Measurements from ENCODE around the gene GNAT3. TPM values are rescaled to one million over a fixed set of nuclear protein-coding genes. Genes with fewer than 3 reads are reported as not detected.

GNAT3 gene
- total RNA-seq, 2 experiments from 2014 or later = not detected

DNA sequence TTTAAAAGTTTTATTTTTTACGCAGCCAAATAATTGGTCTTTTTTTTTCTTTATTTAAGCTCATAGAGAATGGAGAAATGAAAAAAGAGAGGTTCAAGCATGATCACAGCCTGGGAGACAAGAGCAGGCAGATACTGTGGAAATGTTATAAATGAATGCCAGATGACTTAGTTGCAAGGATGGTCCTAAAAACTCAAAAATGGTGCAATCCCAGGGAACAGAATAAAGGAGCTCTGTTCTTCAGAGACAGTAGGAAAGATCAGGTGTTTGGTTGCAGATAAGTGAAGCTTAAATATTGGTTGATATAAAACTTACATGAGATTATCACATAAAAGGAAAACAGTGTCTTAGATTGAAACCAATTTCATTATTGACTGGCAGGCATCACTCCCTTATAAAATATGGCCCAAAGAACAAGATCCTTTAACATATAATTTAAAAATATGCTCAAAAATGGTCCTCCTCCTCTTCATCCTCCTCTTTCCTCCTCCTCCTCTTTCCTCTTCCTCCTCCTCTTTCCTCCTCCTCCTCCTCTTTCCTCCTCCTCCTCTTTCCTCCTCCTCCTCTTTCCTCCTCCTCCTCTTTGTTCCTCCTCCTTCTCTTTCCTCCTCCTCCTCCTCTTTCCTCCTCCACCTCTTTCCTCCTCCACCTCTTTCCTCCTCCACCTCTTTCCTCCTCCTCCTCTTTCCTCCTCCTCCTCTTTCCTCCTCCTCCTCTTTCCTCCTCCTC is 18.6 kb downstream of the GNAT3 start:
- ChIA-PET POLR2A (no interaction called here), CTCF (no interaction called here)
- no peak for DNase-seq
- no peaks in the 10 kb centered on the region for H3K4me1 Mint-ChIP-seq
- no peak overlapping the region for H3K4me3 Mint-ChIP-seq
- H3K27me3 Mint-ChIP-seq = no peaks in the 10 kb centered on the region
- H3K9me3 Mint-ChIP-seq = no peaks in the 10 kb centered on the region
- H3K36me3 Mint-ChIP-seq (ENCODE audit: low read depth) = no peaks in the 10 kb centered on the region
- no peak overlapping the region for H3K27ac Mint-ChIP-seq

DNA sequence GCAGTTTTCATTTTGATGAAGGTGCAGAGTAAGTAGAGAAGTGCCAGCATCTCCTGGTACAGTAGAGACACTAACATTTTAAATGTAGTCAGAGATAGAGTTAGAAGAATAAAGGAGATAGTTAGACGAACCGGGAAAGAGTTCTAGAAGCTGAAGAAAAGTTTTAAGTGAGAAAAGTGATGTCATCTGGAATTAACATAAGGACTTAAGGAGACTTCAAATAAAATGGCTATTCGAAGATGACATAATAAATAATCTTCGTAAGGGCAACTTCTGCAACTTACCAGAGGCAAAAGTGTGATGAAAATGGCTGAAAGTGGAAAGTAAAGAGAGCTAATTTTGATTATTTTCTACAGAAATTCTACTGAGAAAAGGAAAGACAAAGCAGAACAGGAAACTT is 20.4 kb downstream of the GNAT3 start:
- ChIA-PET CTCF (no interaction called here), POLR2A (no interaction called here)
- Mint-ChIP-seq H3K9me3 (no peaks in the 10 kb centered on the region), H3K27ac (no peak overlapping the region), H3K4me1 (no peaks in the 10 kb centered on the region), H3K36me3 (ENCODE audit: low read depth) (no peaks in the 10 kb centered on the region), H3K4me3 (no peak overlapping the region), H3K27me3 (no peaks in the 10 kb centered on the region)
- no peak for DNase-seq

DNA sequence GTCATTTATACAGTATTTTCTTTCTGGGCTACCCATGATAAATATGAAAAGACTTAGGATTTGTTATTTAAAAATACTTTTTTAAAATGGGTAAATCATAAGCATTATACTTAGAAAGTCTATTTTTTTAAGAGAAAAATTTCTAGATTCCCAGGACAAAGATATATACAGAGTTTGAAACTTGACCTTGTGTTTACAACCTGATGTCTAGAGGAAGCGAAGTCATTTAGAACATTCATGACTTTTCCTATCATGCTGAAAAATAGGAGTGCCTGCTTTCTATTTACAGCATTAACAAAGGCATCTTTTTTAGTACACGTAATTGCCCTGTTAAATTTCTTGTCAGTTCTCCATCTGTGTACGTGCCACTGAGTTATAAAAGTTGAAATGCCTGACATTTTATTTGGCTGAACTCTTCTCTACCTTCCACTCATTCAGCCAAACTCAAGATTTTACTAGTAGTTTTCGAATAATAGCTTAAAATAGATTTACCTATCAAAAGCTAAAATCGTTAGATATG is 23.0 kb downstream of the GNAT3 start:
- no peaks in the 10 kb centered on the region for H3K9me3 Mint-ChIP-seq
- CTCF ChIA-PET = no interaction called here
- no peak overlapping the region for H3K4me3 Mint-ChIP-seq
- POLR2A ChIA-PET = no interaction called here
- no peaks in the 10 kb centered on the region for H3K36me3 Mint-ChIP-seq (ENCODE audit: low read depth)
- H3K27ac Mint-ChIP-seq = no peak overlapping the region
- H3K4me1 Mint-ChIP-seq = no peaks in the 10 kb centered on the region
- H3K27me3 Mint-ChIP-seq = peaks cover 1% of the 10 kb centered on the region
- no peak for DNase-seq

DNA sequence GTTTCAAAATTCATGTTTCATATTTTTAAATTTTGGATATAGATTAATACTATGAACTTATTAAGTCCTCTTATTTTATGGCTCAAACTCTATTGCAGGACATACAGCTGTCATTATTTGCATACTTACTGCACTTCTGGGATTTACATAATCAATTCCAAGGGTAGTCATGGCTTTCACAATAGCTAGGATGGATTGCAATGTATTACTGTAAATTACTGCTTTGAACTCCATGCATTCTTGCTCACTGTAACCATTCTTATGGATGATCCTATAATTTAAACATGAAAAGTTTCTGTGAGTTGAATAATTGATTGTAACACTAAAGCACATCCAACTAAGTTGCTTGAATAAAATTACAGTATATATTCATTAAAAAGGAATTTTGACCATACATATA is 23.5 kb downstream of the GNAT3 start:
- Mint-ChIP-seq H3K4me1 (no peaks in the 10 kb centered on the region), H3K36me3 (ENCODE audit: low read depth) (no peaks in the 10 kb centered on the region), H3K27ac (no peak overlapping the region), H3K9me3 (no peaks in the 10 kb centered on the region), H3K27me3 (peaks cover 1% of the 10 kb centered on the region), H3K4me3 (no peak overlapping the region)
- POLR2A ChIA-PET = no interaction called here
- DNase-seq = no peak
- CTCF ChIA-PET = no interaction called here

DNA sequence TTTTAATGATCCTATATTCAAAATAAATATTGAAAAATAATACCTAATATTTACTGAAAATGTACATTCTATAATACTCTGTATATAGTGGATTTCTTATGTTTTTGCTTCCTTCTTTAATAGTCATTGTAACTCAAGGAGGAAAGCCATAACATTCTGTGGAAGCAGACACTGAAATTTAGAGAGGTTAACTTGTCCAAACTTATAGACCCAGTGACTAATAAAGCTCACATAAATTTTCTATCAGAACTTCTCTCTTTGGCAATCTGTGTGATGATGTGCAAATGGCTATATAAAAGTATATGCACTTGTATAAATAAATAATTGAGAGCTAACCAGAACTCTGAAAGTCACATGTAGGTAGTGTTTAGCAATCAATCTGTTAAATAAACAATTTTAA is 26.1 kb downstream of the GNAT3 start:
- H3K27ac Mint-ChIP-seq = no peak overlapping the region
- POLR2A ChIA-PET = no interaction called here
- no peaks in the 10 kb centered on the region for H3K36me3 Mint-ChIP-seq (ENCODE audit: low read depth)
- no peaks in the 10 kb centered on the region for H3K9me3 Mint-ChIP-seq
- DNase-seq = no peak
- CTCF ChIA-PET = no interaction called here
- no peak overlapping the region for H3K4me3 Mint-ChIP-seq
- H3K4me1 Mint-ChIP-seq = no peaks in the 10 kb centered on the region
- H3K27me3 Mint-ChIP-seq = peaks cover 1% of the 10 kb centered on the region

DNA sequence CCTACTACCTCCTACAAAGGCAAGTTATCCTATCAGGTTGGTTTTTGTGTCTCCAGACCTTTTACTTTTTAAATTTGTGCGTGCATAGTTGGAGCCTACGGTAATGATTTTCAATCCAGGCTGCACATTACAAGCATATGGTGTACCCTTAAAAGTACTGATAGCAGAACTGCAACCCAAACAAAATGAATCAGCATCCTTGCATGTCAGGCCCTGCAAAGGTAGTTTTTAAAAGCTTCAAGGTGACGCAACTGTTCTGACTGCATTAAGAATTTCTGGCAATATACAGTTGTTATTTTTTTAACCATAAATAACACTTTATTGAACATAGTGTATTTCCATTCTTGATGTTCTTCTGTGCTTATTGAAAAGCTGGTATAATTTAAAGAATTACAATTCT is 28.9 kb downstream of the GNAT3 start:
- no peaks in the 10 kb centered on the region for H3K36me3 Mint-ChIP-seq (ENCODE audit: low read depth)
- no peaks in the 10 kb centered on the region for H3K9me3 Mint-ChIP-seq
- no peak overlapping the region for H3K4me3 Mint-ChIP-seq
- no peak for DNase-seq
- H3K27ac Mint-ChIP-seq = no peak overlapping the region
- H3K27me3 Mint-ChIP-seq = peaks cover 1% of the 10 kb centered on the region
- CTCF ChIA-PET = no interaction called here
- POLR2A ChIA-PET = no interaction called here
- no peaks in the 10 kb centered on the region for H3K4me1 Mint-ChIP-seq

DNA sequence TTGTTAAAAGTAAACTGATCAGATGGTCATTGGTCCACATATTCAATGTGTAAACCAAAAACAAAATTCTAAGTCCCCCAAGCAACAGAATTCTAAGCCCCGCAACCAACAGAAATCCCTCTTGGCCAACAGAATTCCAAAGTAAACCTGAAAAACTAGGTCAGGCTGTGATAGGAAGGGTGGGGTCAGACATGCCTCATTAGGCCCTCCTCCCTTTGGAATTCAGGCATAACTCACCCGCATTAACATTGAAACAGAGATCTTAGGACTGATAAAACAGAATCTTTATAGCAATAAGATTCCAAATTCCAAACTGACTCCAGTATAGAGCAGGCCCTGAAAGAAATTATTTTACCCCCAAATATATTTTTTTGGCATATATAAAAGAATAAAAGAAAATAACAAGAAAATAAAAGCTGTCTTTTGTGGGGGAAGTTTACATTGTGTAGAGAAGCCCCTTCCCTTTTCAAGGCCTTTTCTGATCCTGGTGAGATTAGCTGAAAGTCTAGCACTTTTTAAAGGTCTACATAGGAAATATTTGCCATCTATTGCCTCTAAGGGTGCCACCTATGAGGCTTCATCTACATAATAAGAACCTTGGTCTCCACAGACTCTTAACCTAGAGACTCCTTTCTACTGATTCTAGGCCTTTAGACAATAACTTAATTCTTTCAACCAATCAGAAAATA is 30.5 kb downstream of the GNAT3 start:
- ChIA-PET POLR2A (no interaction called here), CTCF (no interaction called here)
- Mint-ChIP-seq H3K27ac (no peak overlapping the region), H3K27me3 (peaks cover 1% of the 10 kb centered on the region), H3K4me1 (no peaks in the 10 kb centered on the region), H3K4me3 (no peak overlapping the region), H3K36me3 (ENCODE audit: low read depth) (no peaks in the 10 kb centered on the region), H3K9me3 (no peaks in the 10 kb centered on the region)
- no peak for DNase-seq

DNA sequence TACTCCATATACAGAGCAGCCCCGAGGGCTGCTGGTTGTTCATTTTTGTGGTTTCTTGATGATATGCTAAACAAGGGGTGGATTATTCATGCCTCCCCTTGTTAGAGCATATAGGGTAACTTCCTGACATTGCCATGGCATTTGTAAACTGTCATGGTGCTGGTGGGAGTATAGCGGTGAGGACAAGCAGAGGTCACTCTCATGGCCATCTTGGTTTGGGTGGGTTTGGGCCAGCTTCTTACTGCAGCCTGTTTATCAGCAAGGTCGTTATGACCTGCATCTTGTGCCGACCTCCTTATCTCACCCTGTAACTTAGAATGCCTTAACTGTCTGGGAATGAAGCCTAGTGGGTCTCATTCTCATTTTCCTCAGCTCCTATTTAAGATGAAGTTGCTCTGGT is 31.3 kb downstream of the GNAT3 start:
- Mint-ChIP-seq H3K27me3 (peaks cover 1% of the 10 kb centered on the region), H3K9me3 (no peaks in the 10 kb centered on the region), H3K36me3 (ENCODE audit: low read depth) (no peaks in the 10 kb centered on the region), H3K4me1 (no peaks in the 10 kb centered on the region), H3K27ac (no peak overlapping the region), H3K4me3 (no peak overlapping the region)
- CTCF ChIA-PET = no interaction called here
- DNase-seq = no peak
- POLR2A ChIA-PET = no interaction called here

DNA sequence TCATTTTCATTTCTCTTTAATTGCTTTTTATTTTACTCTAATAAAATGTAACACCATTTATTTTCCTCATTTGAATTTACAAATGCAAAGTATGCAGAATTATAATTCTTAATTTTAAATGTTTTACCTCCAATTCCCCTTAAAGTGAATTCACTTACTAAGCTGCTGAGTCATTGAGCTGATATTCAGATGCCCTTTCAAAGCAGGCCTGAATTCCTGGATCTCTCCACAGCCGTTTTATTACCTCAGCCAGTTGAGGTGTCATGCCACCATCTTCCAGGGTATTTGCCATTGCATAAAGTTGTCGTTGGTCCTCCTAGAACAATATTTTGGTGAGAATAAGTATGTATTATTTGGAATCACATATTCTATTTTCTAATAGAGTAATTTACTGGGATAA is 33.2 kb downstream of the GNAT3 start:
- no peaks in the 10 kb centered on the region for H3K9me3 Mint-ChIP-seq
- H3K4me3 Mint-ChIP-seq = no peak overlapping the region
- no peak for DNase-seq
- ChIA-PET CTCF (no interaction called here), POLR2A (no interaction called here)
- H3K27ac Mint-ChIP-seq = no peak overlapping the region
- H3K27me3 Mint-ChIP-seq = no peaks in the 10 kb centered on the region
- H3K36me3 Mint-ChIP-seq (ENCODE audit: low read depth) = no peaks in the 10 kb centered on the region
- no peaks in the 10 kb centered on the region for H3K4me1 Mint-ChIP-seq

DNA sequence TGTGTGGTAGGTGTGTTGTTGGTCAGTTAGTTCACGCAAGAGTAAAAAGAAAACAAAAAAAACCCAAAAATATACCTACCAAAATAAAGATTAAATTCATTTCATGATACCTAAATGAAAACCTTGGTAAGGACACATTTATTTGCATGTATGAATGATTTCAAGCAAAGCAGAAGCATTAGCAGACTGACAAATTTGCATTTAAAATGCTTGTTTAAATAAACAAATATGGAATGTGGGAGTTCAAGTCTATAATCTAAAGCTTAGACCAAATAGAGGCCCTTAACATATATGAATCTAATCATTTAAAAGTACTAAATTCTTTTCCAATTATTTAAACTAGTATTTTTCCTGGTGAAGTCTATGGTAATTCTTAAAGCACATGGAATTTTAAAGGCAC is 35.8 kb downstream of the GNAT3 start:
- POLR2A ChIA-PET = no interaction called here
- CTCF ChIA-PET = no interaction called here
- Mint-ChIP-seq H3K4me1 (no peaks in the 10 kb centered on the region), H3K27me3 (no peaks in the 10 kb centered on the region), H3K4me3 (no peak overlapping the region), H3K27ac (no peak overlapping the region), H3K36me3 (ENCODE audit: low read depth) (no peaks in the 10 kb centered on the region), H3K9me3 (no peaks in the 10 kb centered on the region)
- DNase-seq = no peak

DNA sequence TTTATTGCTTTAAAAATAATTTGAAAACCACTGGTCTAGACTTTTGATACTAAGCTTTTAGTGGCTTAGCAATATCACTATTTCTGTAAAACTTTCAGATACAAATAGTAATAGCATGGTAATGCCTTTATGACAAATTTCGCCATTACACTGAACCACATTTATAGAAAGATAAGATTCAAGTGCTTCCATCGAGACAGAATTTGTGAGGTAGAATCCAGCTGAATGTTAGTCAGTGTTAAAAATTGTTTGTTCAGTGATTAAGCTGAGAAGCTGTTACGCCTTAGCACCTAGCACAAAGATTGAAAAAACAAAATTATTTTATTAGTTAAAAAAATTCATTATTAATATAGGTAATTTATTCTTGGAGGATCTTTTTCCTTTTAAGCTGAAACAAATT is 36.5 kb downstream of the GNAT3 start:
- POLR2A ChIA-PET = no interaction called here

DNA sequence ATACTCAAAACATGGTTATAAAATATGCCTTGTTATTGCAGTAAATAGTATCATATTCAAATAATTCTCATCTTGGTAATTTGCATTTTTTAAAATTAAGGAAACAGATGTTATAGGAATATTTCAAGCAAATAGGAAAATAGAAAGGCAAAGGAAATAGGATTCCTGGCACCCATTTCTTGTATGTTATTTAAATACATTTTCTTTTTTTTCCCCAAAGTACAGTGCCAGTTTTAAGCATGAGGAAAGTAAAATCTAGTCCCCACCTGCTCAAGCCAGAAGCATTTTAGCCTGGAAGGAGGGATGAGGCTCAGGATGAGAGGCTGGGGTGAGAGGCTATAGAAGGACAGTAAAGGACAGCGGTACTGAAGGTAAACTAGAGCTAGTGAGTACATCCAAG is 38.1 kb downstream of the GNAT3 start:
- no peaks in the 10 kb centered on the region for H3K36me3 Mint-ChIP-seq (ENCODE audit: low read depth)

More for the DNA sequence above, 36.5 kb downstream of the GNAT3 start:
- no peak overlapping the region for H3K27ac Mint-ChIP-seq
- no peaks in the 10 kb centered on the region for H3K4me1 Mint-ChIP-seq
- no peak for DNase-seq
- CTCF ChIA-PET = no interaction called here
- no peaks in the 10 kb centered on the region for H3K36me3 Mint-ChIP-seq (ENCODE audit: low read depth)
- no peaks in the 10 kb centered on the region for H3K27me3 Mint-ChIP-seq
- no peak overlapping the region for H3K4me3 Mint-ChIP-seq
- no peaks in the 10 kb centered on the region for H3K9me3 Mint-ChIP-seq

DNA sequence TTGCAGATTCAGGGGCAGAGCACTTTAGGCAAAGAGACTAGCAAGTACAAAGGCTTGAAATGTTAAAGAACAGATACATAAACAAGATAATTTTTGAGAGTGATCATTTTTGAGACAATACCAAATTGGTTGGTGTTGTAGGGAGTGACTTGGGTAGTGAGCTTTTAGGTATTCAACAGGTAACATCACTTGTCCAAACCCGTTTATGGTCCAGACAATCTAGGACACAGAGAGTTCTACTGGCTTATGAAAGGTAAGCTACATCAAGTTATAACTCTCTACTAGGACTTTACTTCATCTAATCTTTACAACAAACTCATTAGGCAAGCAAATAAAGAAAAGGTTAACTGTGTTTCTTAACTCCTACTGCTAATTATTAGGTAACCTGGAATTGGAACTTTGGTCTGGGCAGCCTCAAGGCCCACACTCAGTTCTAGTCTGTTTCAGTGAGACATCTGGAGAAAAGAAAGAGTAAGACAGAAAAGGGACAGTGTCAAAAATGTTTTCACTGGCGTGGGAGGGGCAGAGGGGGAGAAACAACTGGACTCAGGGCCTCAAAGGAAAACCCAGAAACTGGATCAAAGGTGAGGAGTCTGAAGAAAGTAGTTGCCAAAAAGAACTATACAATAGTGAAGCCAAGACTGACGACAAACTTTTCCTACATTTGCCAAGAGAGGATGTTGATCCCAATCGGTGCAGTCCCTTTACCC is 39.2 kb downstream of the GNAT3 start:
- Mint-ChIP-seq H3K4me1 (no peaks in the 10 kb centered on the region), H3K27ac (no peak overlapping the region), H3K36me3 (ENCODE audit: low read depth) (no peaks in the 10 kb centered on the region), H3K27me3 (no peaks in the 10 kb centered on the region), H3K9me3 (no peaks in the 10 kb centered on the region), H3K4me3 (no peak overlapping the region)
- no peak for DNase-seq
- ChIA-PET POLR2A (no interaction called here), CTCF (no interaction called here)

More for the DNA sequence above, 38.1 kb downstream of the GNAT3 start:
- POLR2A ChIA-PET = no interaction called here
- DNase-seq = no peak
- H3K4me3 Mint-ChIP-seq = no peak overlapping the region
- H3K4me1 Mint-ChIP-seq = no peaks in the 10 kb centered on the region
- no peaks in the 10 kb centered on the region for H3K27me3 Mint-ChIP-seq
- CTCF ChIA-PET = no interaction called here
- H3K9me3 Mint-ChIP-seq = no peaks in the 10 kb centered on the region
- H3K27ac Mint-ChIP-seq = no peak overlapping the region
